Adrenal gland (tissue), 12 donors: ENCODE results near the gene CDH4. TPM values are rescaled to one million over a fixed set of nuclear protein-coding genes. Genes with fewer than 3 reads are reported as not detected.

ENCODE experiments used
- DNase-seq, 7 donors: peaks; one replicate each; pipeline ENCODE4 v3.0.0-alpha.2; 2019 to 2020
- H3K27ac ChIP-seq, 5 donors: fragments of 200-600 bp; sonication (generic) in 4 of 5; 1 replicate in 3 of 5; 2 replicates in 2 of 5; pipeline versions ENCODE4 v1.5.1 to v1.8.0; 2016 to 2020; ENCODE audit warnings: mild to moderate bottlenecking in 1 of 5
- H3K27me3 ChIP-seq: fragments of 200-600 bp; 2 replicates; pipeline ENCODE4 v1.8.0; 2021
- H3K36me3 ChIP-seq, 2 donors: fragments of 200-600 bp; replicated peaks in 1 of 2; 1 replicate in 1 of 2; 2 replicates in 1 of 2; pipeline versions ENCODE4 v1.5.1 to v1.8.0; 2018 to 2022
- H3K4me1 ChIP-seq, 2 donors: fragments of 200-600 bp; replicated peaks in 1 of 2; 1 replicate in 1 of 2; 2 replicates in 1 of 2; pipeline versions ENCODE4 v1.5.1 to v1.8.0; 2018 to 2021
- H3K4me3 ChIP-seq, 4 donors: fragments of 200-600 bp; sonication (generic) in 3 of 4; one replicate each; pipeline ENCODE4 v1.5.1; 2016 to 2018
- H3K9me3 ChIP-seq, 3 donors: fragments of 200-600 bp; sonication (generic) in 1 of 3; replicated peaks in 1 of 3; 1 replicate in 2 of 3; 2 replicates in 1 of 3; pipeline versions ENCODE4 v1.5.1 to v1.8.0; 2016 to 2021
- POLR2A ChIP-seq, 2 donors: fragments of 450-650 bp; IDR thresholded peaks; one replicate each; pipeline ENCODE4 v1.6.1; 2017; ENCODE audit warnings: antibody characterized with exemption in 2 of 2, mild to moderate bottlenecking in 2 of 2, moderate library complexity in 1 of 2
- WGBS, 4 donors: extraction: QIAGEN DNeasy Blood & Tissue Kit in 2 of 4; methylation state at CpG; one replicate each; pipeline versions ENCODE4 v1.1.5 to v1.1.7; 2013 to 2017; 5-methylcytosine and 5-hydroxymethylcytosine counted together
- intact Hi-C, 2 donors: fragments of 100-400 bp; cut with DNase I; formaldehyde crosslinking; loops; one replicate each; pipeline versions ENCODE4 v1.14.1 to v1.15.0; 2022 to 2023
- polyA plus RNA-seq, 3 donors: library from polyadenylated mRNA; stranded (reverse); fragments of 200-250 nt in 2 of 3; fragments of 350-450 nt in 1 of 3; fragmentation: Illumina TruSeq in 1 of 3; extraction: RNeasy Lipid Tissue Mini Kit (QIAGEN cat#74804) in 1 of 3; gene quantifications; one replicate each; pipeline ENCODE4 v1.2.3, GENCODE V29; 2013 to 2014
- total RNA-seq, 9 donors: library from RNA; depleted of rRNA in 4 of 9; stranded (reverse); fragments of >200 nt in 4 of 9; fragments of 120-200 nt in 1 of 9; fragmentation: NEBNext Ultra II Directional in 1 of 9; extraction: Animal tissue kit (Norgen Biotek cat#: 25700) in 1 of 9; gene quantifications; one replicate each; pipeline versions ENCODE4 v1.1.0 to v1.2.4, GENCODE V29; 2013 to 2023
- TF ChIP-seq, protein P1 (sequence below), 6 experiments: fragments of 450-650 bp in 4 of 6; fragments of 200-600 bp in 2 of 6; sonication (generic) in 1 of 6; IDR thresholded peaks; 1 replicate in 5 of 6; 2 replicates in 1 of 6; pipeline versions ENCODE4 v1.5.1 to v1.8.0; 2016 to 2021; ENCODE audit warnings: antibody characterized with exemption in 6 of 6, mild to moderate bottlenecking in 2 of 6, moderate library complexity in 1 of 6
- donor health status: healthy with polysubstance abuse.
- donor health status: Bipolar disorder and iron deficiency.
- donor health status: DM: yes; HTN: yes; CAD: no.
- donor health status: DM: no; HTN: no; CAD: no.
- donor health status: DM: no; HTN: no; CAD: no.
- donor health status: DM: yes; HTN: yes; CAD: no.

Gene CDH4
- total and polyA plus RNA-seq, 12 donors: 0.08 to 0.53 (median 0.20) TPM; not detected in 3

DNA sequence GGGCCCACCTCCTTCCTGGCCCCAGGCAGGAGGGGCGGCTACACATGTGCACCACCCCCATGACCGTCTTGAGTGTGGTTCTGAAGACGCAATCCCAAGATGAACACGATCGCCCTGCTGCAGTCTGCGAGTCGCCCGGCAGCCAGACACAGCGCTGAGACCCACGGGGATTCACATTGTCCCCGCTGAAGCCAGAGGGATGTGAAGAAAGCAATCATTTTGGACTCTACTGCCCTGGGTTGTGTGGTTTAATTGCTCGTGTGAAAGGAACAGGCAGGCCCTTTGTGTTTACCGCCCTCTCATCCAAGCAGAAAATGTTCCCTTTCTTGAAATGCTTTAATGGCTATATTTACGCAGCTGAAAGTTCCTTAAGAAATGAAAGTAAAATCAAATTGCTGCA is 534.2 kb downstream of the CDH4 start:
- Histone ChIP-seq H3K27ac (no peak overlapping the region), H3K27me3 (no peaks in the 10 kb centered on the region), H3K9me3 (no peaks in the 10 kb centered on the region), H3K4me3 (no peak overlapping the region), H3K4me1 (no peaks in the 10 kb centered on the region), H3K36me3 (no peaks in the 10 kb centered on the region)
- DNase-seq: no peak
- TF ChIP-seq, protein P1, sequence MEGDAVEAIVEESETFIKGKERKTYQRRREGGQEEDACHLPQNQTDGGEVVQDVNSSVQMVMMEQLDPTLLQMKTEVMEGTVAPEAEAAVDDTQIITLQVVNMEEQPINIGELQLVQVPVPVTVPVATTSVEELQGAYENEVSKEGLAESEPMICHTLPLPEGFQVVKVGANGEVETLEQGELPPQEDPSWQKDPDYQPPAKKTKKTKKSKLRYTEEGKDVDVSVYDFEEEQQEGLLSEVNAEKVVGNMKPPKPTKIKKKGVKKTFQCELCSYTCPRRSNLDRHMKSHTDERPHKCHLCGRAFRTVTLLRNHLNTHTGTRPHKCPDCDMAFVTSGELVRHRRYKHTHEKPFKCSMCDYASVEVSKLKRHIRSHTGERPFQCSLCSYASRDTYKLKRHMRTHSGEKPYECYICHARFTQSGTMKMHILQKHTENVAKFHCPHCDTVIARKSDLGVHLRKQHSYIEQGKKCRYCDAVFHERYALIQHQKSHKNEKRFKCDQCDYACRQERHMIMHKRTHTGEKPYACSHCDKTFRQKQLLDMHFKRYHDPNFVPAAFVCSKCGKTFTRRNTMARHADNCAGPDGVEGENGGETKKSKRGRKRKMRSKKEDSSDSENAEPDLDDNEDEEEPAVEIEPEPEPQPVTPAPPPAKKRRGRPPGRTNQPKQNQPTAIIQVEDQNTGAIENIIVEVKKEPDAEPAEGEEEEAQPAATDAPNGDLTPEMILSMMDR (IDR thresholded peaks at IDR 0.05): no peak
- TF ChIP-seq POLR2A (IDR thresholded peaks at IDR 0.05): no peak
- WGBS, 4 donors: 75 to 84% (median 79%) methylated on average over 14 of the region's 14 CpGs
- intact Hi-C loops: no loop called here

GRCh38 chr20:61788343-61788742 is 536.3 kb downstream of the CDH4 start:
- 41 to 53% (median 48%) methylated on average over 4 to 5 of the region's 5 CpGs for WGBS, 4 donors
- H3K27ac ChIP-seq: no peak overlapping the region
- no peaks in the 10 kb centered on the region for H3K27me3 ChIP-seq
- no peak overlapping the region for H3K4me3 ChIP-seq
- no peak for TF ChIP-seq POLR2A (IDR thresholded peaks at IDR 0.05)
- TF ChIP-seq, protein P1 (IDR thresholded peaks at IDR 0.05): no peak
- H3K4me1 ChIP-seq: no peaks in the 10 kb centered on the region
- DNase-seq: no peak
- no peaks in the 10 kb centered on the region for H3K9me3 ChIP-seq
- H3K36me3 ChIP-seq: no peaks in the 10 kb centered on the region
- intact Hi-C loops: no loop called here

DNA sequence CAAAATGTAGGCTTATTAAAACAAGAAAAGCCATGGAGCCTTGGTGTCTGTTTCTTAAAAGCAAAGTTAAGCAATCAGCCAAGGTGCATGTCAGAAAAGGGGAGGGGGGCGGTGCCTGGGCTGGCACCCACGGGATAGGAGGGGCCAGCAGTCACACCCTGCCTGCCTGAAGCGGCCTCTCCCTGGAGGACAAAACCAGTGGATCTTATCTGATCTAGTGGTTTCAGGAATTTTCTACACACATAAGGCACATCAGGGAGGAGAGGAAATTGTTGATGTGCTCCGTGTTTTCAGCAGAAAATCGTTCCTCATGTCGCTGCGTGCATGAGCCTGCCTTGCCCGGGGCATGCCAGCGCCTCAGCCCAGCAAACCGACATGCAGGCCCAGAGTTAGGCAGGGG is 537.3 kb downstream of the CDH4 start:
- Histone ChIP-seq H3K9me3 (no peaks in the 10 kb centered on the region), H3K36me3 (no peaks in the 10 kb centered on the region), H3K27me3 (no peaks in the 10 kb centered on the region), H3K4me1 (no peaks in the 10 kb centered on the region), H3K4me3 (no peak overlapping the region), H3K27ac (no peak overlapping the region)
- no peak for TF ChIP-seq POLR2A (IDR thresholded peaks at IDR 0.05)
- TF ChIP-seq, protein P1 (IDR thresholded peaks at IDR 0.05): no peak
- 75 to 77% (median 76%) methylated on average over 10 of the region's 10 CpGs for WGBS, 4 donors
- intact Hi-C loops: no loop called here
- no peak for DNase-seq

DNA sequence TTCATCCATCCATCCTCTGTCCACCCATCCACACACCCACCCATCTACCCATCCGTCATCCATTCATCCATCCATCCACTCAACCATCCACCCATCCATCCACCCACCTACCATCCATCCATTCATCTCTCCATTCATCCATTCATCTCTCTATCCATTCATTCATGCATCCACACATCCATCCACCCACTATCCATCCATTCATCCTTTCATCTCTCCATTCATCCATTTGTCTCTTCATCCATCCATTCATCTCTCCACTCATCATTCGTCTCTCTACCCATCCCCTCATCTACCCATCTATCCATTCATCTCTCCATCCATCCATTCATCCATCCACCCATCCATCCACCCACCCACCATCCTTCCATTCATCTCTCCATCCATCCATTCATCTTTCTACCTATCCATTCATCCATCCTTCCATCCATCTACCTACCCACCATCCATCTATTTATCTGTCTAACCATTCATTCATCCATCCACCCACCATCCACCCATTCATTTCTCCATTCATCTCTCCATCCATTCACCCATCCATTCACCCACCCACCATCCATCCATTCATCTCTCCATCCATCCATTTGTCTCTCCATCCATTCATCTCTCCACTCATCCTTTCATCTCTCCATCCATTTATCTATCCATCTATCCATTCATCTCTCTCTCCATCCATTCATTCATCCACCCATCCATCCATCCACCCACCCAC is 538.2 kb downstream of the CDH4 start:
- Histone ChIP-seq H3K27ac (no peak overlapping the region), H3K36me3 (no peaks in the 10 kb centered on the region), H3K4me1 (no peaks in the 10 kb centered on the region), H3K4me3 (no peak overlapping the region), H3K9me3 (no peaks in the 10 kb centered on the region), H3K27me3 (no peaks in the 10 kb centered on the region)
- 80 to 87% (median 84%) methylated on average over 2 of the region's 2 CpGs for WGBS, 4 donors
- no peak for DNase-seq
- intact Hi-C loops: no loop called here
- TF ChIP-seq, protein P1 (IDR thresholded peaks at IDR 0.05): no peak
- no peak for TF ChIP-seq POLR2A (IDR thresholded peaks at IDR 0.05)
